RWPE1 (cell line): ENCODE results near the gene ZNF592.

Experiments used
- CTCF ChIA-PET: fragments of 350-600 bp; sonication (Branson Sonifier 250); formaldehyde crosslinking; extraction: SDS; loops from one replicate; lab custom pipeline; 2021; lab: Yijun Ruan, JAX
- POLR2A ChIA-PET: fragments of 400-600 bp; formaldehyde crosslinking; extraction: SDS; loops from one replicate; lab custom pipeline; 2020; ENCODE audit warnings: antibody characterized with exemption; ENCODE audit not compliant: low non-redundant PET; lab: Yijun Ruan, JAX
- DNase-seq: peaks from one replicate; pipeline ENCODE4 v3.0.0; 2012; ENCODE audit warnings: low spot score
- H3K27ac ChIP-seq: fragments of 450-650 bp; 2 replicates; pipeline ENCODE4 v1.5.1; 2017
- TF ChIP-seq, protein P1 (sequence below): fragments of 450-650 bp; conservative IDR thresholded peaks from 2 replicates; pipeline ENCODE4 v1.5.1; 2017; ENCODE audit warnings: low read depth, mild to moderate bottlenecking

ZNF592 gene

DNA sequence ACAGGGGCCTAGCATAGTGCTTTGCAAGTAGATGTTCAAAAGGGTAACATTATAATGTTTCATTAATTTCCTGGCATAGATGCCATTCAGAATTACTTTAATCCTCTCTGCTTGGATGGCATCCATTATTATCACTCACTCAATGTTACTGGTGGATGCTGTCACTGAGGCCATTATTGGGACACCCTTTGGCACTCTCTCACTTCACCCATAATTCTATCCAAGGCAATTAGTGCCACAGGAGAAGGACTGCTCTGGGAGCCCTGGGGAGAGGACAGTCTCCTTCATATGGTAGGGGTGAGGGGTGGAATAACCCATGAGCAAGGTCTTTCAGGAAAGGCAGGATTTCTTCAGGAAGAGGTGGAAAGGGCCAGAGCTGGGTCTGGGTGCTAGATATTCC, 107.4 kb downstream of the ZNF592 start:
- TF ChIP-seq, protein P1, sequence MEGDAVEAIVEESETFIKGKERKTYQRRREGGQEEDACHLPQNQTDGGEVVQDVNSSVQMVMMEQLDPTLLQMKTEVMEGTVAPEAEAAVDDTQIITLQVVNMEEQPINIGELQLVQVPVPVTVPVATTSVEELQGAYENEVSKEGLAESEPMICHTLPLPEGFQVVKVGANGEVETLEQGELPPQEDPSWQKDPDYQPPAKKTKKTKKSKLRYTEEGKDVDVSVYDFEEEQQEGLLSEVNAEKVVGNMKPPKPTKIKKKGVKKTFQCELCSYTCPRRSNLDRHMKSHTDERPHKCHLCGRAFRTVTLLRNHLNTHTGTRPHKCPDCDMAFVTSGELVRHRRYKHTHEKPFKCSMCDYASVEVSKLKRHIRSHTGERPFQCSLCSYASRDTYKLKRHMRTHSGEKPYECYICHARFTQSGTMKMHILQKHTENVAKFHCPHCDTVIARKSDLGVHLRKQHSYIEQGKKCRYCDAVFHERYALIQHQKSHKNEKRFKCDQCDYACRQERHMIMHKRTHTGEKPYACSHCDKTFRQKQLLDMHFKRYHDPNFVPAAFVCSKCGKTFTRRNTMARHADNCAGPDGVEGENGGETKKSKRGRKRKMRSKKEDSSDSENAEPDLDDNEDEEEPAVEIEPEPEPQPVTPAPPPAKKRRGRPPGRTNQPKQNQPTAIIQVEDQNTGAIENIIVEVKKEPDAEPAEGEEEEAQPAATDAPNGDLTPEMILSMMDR = no peak
- POLR2A ChIA-PET = no interaction called here
- no peak for DNase-seq
- CTCF ChIA-PET = no interaction called here
- no peak overlapping the region for H3K27ac ChIP-seq
